CD4-positive, CD25-positive, alpha-beta regulatory T cell (primary cell): Measurements from ENCODE around the gene MED16. TPM values are rescaled to one million over a fixed set of nuclear protein-coding genes. Genes with fewer than 3 reads are reported as not detected.
A peak's percentile ranks its signal among the peaks of the same experiment; 100 is the strongest.

Source experiments
- ATAC-seq, 2 donors: fragments of 150-1000 bp; cut with Tn5 transposase; one replicate each; pipeline ENCODE4 v1.10.0; 2021; ENCODE audit warnings: low read depth in 2 of 2, moderate number of reproducible peaks in 2 of 2, moderate library complexity in 1 of 2
- DNase-seq, 3 donors: peaks; one replicate each; pipeline versions ENCODE4 v3.0.0 to v3.0.0-alpha.2; 2012 to 2022; ENCODE audit warnings: mixed read lengths in 1 of 3
- H3K27ac ChIP-seq: one replicate; pipeline ENCODE4 v1.7.0; 2013; ENCODE audit warnings: mild to moderate bottlenecking, low read length; ENCODE audit not compliant: insufficient read depth, poor library complexity, severe bottlenecking
- H3K27me3 ChIP-seq: one replicate; pipeline ENCODE4 v1.7.0; 2013; ENCODE audit warnings: low read length; ENCODE audit not compliant: control insufficient read depth, insufficient read depth
- H3K36me3 ChIP-seq: one replicate; pipeline ENCODE4 v1.7.0; 2013; ENCODE audit warnings: mild to moderate bottlenecking, low read length, moderate library complexity; ENCODE audit not compliant: control insufficient read depth, insufficient read depth
- H3K4me1 ChIP-seq: 2 replicates; pipeline ENCODE4 v1.7.0; 2013; ENCODE audit warnings: mild to moderate bottlenecking, low read length; ENCODE audit not compliant: insufficient read depth, control insufficient read depth, poor library complexity, severe bottlenecking
- H3K4me3 ChIP-seq: one replicate; pipeline ENCODE4 v1.7.0; 2013; ENCODE audit warnings: low read depth, mild to moderate bottlenecking, low read length, moderate library complexity
- H3K9me3 ChIP-seq, 2 experiments: 1 replicate in 1 of 2; 2 replicates in 1 of 2; pipeline ENCODE4 v1.7.0; 2013; ENCODE audit warnings: low read length in 2 of 2, mild to moderate bottlenecking in 1 of 2, moderate library complexity in 1 of 2; ENCODE audit not compliant: control insufficient read depth in 2 of 2
- H3K27ac Mint-ChIP-seq, 3 donors: one replicate each; pipeline ENCODE4 v1.8.0; 2020 to 2022; ENCODE audit warnings: mild to moderate bottlenecking in 3 of 3, mixed read lengths in 3 of 3, moderate library complexity in 2 of 3
- H3K27me3 Mint-ChIP-seq: one replicate; pipeline ENCODE4 v1.8.0; 2022; ENCODE audit warnings: mild to moderate bottlenecking, mixed read lengths
- H3K36me3 Mint-ChIP-seq: one replicate; pipeline ENCODE4 v1.8.0; 2020; ENCODE audit warnings: mixed read lengths
- H3K4me1 Mint-ChIP-seq, 4 donors: one replicate each; pipeline ENCODE4 v1.8.0; 2020 to 2022; ENCODE audit warnings: mixed read lengths in 4 of 4, mild to moderate bottlenecking in 1 of 4
- H3K4me3 Mint-ChIP-seq, 4 donors: one replicate each; pipeline ENCODE4 v1.8.0; 2020 to 2022; ENCODE audit warnings: mild to moderate bottlenecking in 4 of 4, mixed read lengths in 4 of 4, moderate library complexity in 3 of 4
- H3K9me3 Mint-ChIP-seq, 7 donors: one replicate each; pipeline ENCODE4 v1.8.0; 2020 to 2022; ENCODE audit warnings: mixed read lengths in 7 of 7, mild to moderate bottlenecking in 3 of 7, moderate library complexity in 2 of 7
- polyA plus RNA-seq, 4 donors: library from polyadenylated mRNA; unstranded; fragments of 300-500 nt; fragmentation: Illumina TruSeq; gene quantifications; one replicate each; pipeline ENCODE4 v1.2.3, GENCODE V29; 2021
- total RNA-seq: library from RNA; stranded (reverse); gene quantifications from one replicate; pipeline ENCODE4 v1.2.3, GENCODE V29; 2022

The MED16 gene
- total and polyA plus RNA-seq, 5 donors from 2014 or later, result 61.9 to 91.7 (median 79.5) TPM

DNA sequence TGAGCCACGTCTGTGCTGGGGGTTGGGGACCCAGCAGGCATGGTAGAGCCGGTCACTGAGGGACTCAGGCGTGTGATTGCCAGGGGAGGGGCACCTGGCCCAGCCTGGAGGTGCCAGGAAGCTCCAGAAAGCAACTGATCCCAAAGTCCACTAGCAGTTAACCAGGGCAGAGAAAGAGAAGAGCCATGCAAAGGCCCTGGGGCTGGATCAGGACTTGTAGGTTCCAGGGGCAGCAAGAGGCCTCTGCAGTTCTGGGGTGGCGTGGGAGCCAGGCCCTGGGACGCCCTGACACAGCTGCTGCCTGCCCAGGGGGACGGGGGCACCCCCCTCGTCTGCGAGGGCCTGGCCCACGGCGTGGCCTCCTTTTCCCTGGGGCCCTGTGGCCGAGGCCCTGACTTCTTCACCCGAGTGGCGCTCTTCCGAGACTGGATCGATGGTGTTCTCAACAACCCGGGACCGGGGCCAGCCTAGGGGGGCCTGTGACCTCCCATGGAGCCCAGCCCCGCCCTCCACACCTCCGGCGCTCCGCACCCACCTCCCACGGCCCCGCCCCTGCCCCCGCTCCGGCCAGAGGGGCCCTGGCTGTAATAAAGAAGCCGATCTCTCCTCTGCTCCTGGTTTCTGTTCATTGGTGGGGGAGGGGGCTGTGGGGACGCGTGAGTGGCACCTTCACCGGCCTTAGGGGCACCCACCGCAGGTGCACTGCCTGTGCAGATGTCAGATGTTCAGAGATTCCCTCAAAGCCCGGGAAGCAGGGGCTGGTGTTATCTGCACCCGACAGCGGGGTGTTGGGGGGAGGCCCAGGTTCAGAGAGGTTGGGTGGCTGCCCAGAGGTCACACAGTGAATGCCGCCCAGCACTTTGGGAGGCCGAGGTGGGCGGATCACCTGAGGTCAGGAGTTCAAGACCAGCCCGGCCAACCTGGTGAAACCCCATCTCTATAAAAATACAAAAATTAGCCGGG, 61.3 kb downstream of the MED16 start:
- Histone ChIP-seq H3K9me3 (no peaks in the 10 kb centered on the region), H3K27ac (no peak overlapping the region), H3K36me3 (no peaks in the 10 kb centered on the region), H3K4me1 (no peaks in the 10 kb centered on the region), H3K27me3 (no peaks in the 10 kb centered on the region), H3K4me3 (no peak overlapping the region)
- H3K27ac Mint-ChIP-seq, result no peak overlapping the region
- H3K36me3 Mint-ChIP-seq, result no peaks in the 10 kb centered on the region
- H3K27me3 Mint-ChIP-seq, result peaks cover 9% of the 10 kb centered on the region
- peaks cover 0 to 1% (median 0%) of the 10 kb centered on the region in 7 donors for H3K9me3 Mint-ChIP-seq
- no peak for ATAC-seq
- H3K4me3 Mint-ChIP-seq, result no peak overlapping the region
- peaks cover 0 to 3% (median 2%) of the 10 kb centered on the region in 4 donors for H3K4me1 Mint-ChIP-seq
- no peak for DNase-seq

- no peaks in the 10 kb centered on the region for H3K4me1 Mint-ChIP-seq
- no peak overlapping the region for H3K4me3 ChIP-seq
- no peak overlapping the region for H3K4me3 Mint-ChIP-seq
- H3K9me3 ChIP-seq, result no peaks in the 10 kb centered on the region
- no peaks in the 10 kb centered on the region for H3K9me3 Mint-ChIP-seq
- peaks cover 4% of the 10 kb centered on the region for H3K27me3 Mint-ChIP-seq
- H3K27me3 ChIP-seq, result no peaks in the 10 kb centered on the region
- no peaks in the 10 kb centered on the region for H3K36me3 Mint-ChIP-seq
- no peak for ATAC-seq
- no peak overlapping the region for H3K27ac ChIP-seq
- no peaks in the 10 kb centered on the region for H3K36me3 ChIP-seq
- H3K4me1 ChIP-seq, result no peaks in the 10 kb centered on the region
- no peak overlapping the region for H3K27ac Mint-ChIP-seq
- DNase-seq, result no peak
Observed at GRCh38 chr19:829129-829758, 63.7 kb downstream of the MED16 start.

- H3K27ac ChIP-seq, result no peak within 1 kb of the TSS
- H3K27me3 ChIP-seq, result peaks cover 5% of the 10 kb centered on the region
- peaks cover 16% of the 10 kb centered on the region for H3K27me3 Mint-ChIP-seq
- H3K4me3 ChIP-seq, result no peak within 1 kb of the TSS
- no peaks in the 10 kb centered on the region for H3K36me3 Mint-ChIP-seq
- H3K9me3 Mint-ChIP-seq, result no peaks in the 10 kb centered on the region
- no peak within 1 kb of the TSS for H3K4me3 Mint-ChIP-seq
- ATAC-seq (no peak), DNase-seq (no peak)
- H3K4me1 ChIP-seq, result no peaks in the 10 kb centered on the region
- H3K9me3 ChIP-seq, result no peaks in the 10 kb centered on the region
- no peaks in the 10 kb centered on the region for H3K36me3 ChIP-seq
- H3K27ac Mint-ChIP-seq, result no peak within 1 kb of the TSS
- H3K4me1 Mint-ChIP-seq, result no peaks in the 10 kb centered on the region
Observed at GRCh38 chr19:827710-828321, 65.2 kb downstream of the MED16 start, which contains the start of gene AZU1. AZU1 (plus strand) TSS chr19:827837; CDS start chr19:827847, 10 bp downstream.

DNA sequence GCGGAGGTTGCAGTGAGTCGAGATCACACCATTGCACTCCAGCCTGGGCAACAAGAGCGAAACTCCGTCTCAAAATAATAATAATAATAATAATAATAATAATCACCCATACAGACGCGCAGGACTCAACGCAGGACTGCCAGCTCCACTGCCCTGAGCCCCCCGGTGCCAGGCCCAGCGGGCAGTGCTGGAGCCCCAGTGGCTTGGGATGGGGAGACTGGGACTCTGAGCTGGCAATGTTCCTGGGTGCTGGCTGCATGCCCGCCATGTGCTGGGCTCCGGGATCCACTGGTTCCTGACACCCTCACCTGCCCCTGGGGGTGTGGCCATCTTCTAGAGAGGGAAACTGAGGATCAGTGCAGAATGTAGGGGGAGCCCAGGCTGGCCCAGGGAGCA, 65.7 kb downstream of the MED16 start:
- no peak overlapping the region for H3K4me3 ChIP-seq
- H3K9me3 ChIP-seq, result no peaks in the 10 kb centered on the region
- no peak overlapping the region for H3K4me3 Mint-ChIP-seq
- H3K27me3 ChIP-seq, result peaks cover 5% of the 10 kb centered on the region
- ATAC-seq (no peak), DNase-seq (no peak)
- H3K36me3 ChIP-seq, result no peaks in the 10 kb centered on the region
- no peak overlapping the region for H3K27ac Mint-ChIP-seq
- H3K4me1 Mint-ChIP-seq, result no peaks in the 10 kb centered on the region
- no peaks in the 10 kb centered on the region for H3K4me1 ChIP-seq
- H3K27me3 Mint-ChIP-seq, result peaks cover 19% of the 10 kb centered on the region
- no peaks in the 10 kb centered on the region for H3K9me3 Mint-ChIP-seq
- H3K27ac ChIP-seq, result no peak overlapping the region
- no peaks in the 10 kb centered on the region for H3K36me3 Mint-ChIP-seq

- no peaks in the 10 kb centered on the region for H3K4me1 Mint-ChIP-seq
- H3K27me3 Mint-ChIP-seq, result peaks cover 14% of the 10 kb centered on the region
- DNase-seq (no peak), ATAC-seq (no peak)
- no peaks in the 10 kb centered on the region for H3K9me3 ChIP-seq
- no peak overlapping the region for H3K4me3 ChIP-seq
- H3K9me3 Mint-ChIP-seq, result no peaks in the 10 kb centered on the region
- H3K36me3 ChIP-seq, result no peaks in the 10 kb centered on the region
- no peak overlapping the region for H3K4me3 Mint-ChIP-seq
- H3K36me3 Mint-ChIP-seq, result no peaks in the 10 kb centered on the region
- no peak overlapping the region for H3K27ac ChIP-seq
- H3K27ac Mint-ChIP-seq, result peak overlapping the region in 1 of 3 donors; percentile 60
- peaks cover 5% of the 10 kb centered on the region for H3K27me3 ChIP-seq
- peaks cover 4% of the 10 kb centered on the region for H3K4me1 ChIP-seq
Observed at GRCh38 chr19:825897-826644, 66.9 kb downstream of the MED16 start.

GRCh38 chr19:824885-825284, 68.1 kb downstream of the MED16 start:
- H3K27ac ChIP-seq, result no peak overlapping the region
- no peaks in the 10 kb centered on the region for H3K36me3 ChIP-seq
- no peak overlapping the region for H3K27ac Mint-ChIP-seq
- H3K27me3 ChIP-seq, result peaks cover 5% of the 10 kb centered on the region
- H3K4me3 Mint-ChIP-seq, result no peak overlapping the region
- no peaks in the 10 kb centered on the region for H3K36me3 Mint-ChIP-seq
- DNase-seq (no peak), ATAC-seq (no peak)
- no peaks in the 10 kb centered on the region for H3K9me3 ChIP-seq
- H3K4me1 ChIP-seq, result peaks cover 4% of the 10 kb centered on the region
- H3K4me1 Mint-ChIP-seq, result no peaks in the 10 kb centered on the region
- no peak overlapping the region for H3K4me3 ChIP-seq
- H3K9me3 Mint-ChIP-seq, result no peaks in the 10 kb centered on the region
- peaks cover 21% of the 10 kb centered on the region for H3K27me3 Mint-ChIP-seq

- ATAC-seq, result no peak
- no peak overlapping the region for H3K4me3 ChIP-seq
- no peak for DNase-seq
- H3K4me1 Mint-ChIP-seq, result no peaks in the 10 kb centered on the region
- peaks cover 4% of the 10 kb centered on the region for H3K4me1 ChIP-seq
- no peaks in the 10 kb centered on the region for H3K9me3 Mint-ChIP-seq
- H3K27me3 ChIP-seq, result peaks cover 5% of the 10 kb centered on the region
- H3K27ac Mint-ChIP-seq, result peak overlapping the region in 1 of 3 donors; percentile 14
- H3K36me3 ChIP-seq, result no peaks in the 10 kb centered on the region
- H3K9me3 ChIP-seq, result no peaks in the 10 kb centered on the region
- peak overlapping the region in 1 of 4 donors; percentile 26 for H3K4me3 Mint-ChIP-seq
- H3K36me3 Mint-ChIP-seq, result no peaks in the 10 kb centered on the region
- H3K27me3 Mint-ChIP-seq, result peaks cover 21% of the 10 kb centered on the region
- no peak overlapping the region for H3K27ac ChIP-seq
Observed at GRCh38 chr19:823565-824121, 69.3 kb downstream of the MED16 start.
